GM21786 (cell line): Measurements from ENCODE around the gene SMIM23.

Source experiments
- ATAC-seq: cut with Tn5 transposase; IDR thresholded peaks from one replicate; pipeline ENCODE4 v1.9.1; 2021; ENCODE audit not compliant: unreplicated experiment

Gene SMIM23

GRCh38 chr5:171785517-171785916, at the start of gene SMIM23:
SMIM23 (plus strand) TSS chr5:171785817; CDS start chr5:171785872, 55 bp downstream.
- no peak for ATAC-seq

GRCh38 chr5:171736976-171737891, 48.4 kb upstream of the SMIM23 start:
- ATAC-seq, result no peak

- no peak for ATAC-seq
These were observed 47.1 kb upstream of the SMIM23 start for GRCh38 chr5:171738501-171738900.

GRCh38 chr5:171739271-171739670, 46.3 kb upstream of the SMIM23 start:
- no peak for ATAC-seq

GRCh38 chr5:171743436-171744076, 42.1 kb upstream of the SMIM23 start:
- no peak for ATAC-seq

- ATAC-seq, result no peak
These were observed 41.4 kb upstream of the SMIM23 start for GRCh38 chr5:171744264-171744663.

GRCh38 chr5:171744882-171745281, 40.7 kb upstream of the SMIM23 start:
- ATAC-seq, result no peak

- ATAC-seq, result no peak
These were observed 40.0 kb upstream of the SMIM23 start for GRCh38 chr5:171745602-171746001.

GRCh38 chr5:171747061-171747859, 38.4 kb upstream of the SMIM23 start:
- ATAC-seq, result no peak

GRCh38 chr5:171748720-171749119, 36.9 kb upstream of the SMIM23 start:
- ATAC-seq, result no peak

GRCh38 chr5:171749365-171749764, 36.3 kb upstream of the SMIM23 start:
- no peak for ATAC-seq

GRCh38 chr5:171750311-171750788, 35.3 kb upstream of the SMIM23 start:
- no peak for ATAC-seq

- no peak for ATAC-seq
These were observed 30.2 kb upstream of the SMIM23 start for GRCh38 chr5:171755354-171755821.

- ATAC-seq, result no peak
These were observed 27.6 kb upstream of the SMIM23 start for GRCh38 chr5:171757853-171758535.

- ATAC-seq, result no peak
These were observed 25.8 kb upstream of the SMIM23 start for GRCh38 chr5:171759777-171760176.

GRCh38 chr5:171762021-171762608, 23.5 kb upstream of the SMIM23 start:
- no peak for ATAC-seq

- ATAC-seq, result no peak
These were observed 22.7 kb upstream of the SMIM23 start for GRCh38 chr5:171762903-171763302.

GRCh38 chr5:171764265-171764664, 21.4 kb upstream of the SMIM23 start:
- no peak for ATAC-seq

- ATAC-seq, result no peak
These were observed 18.7 kb upstream of the SMIM23 start for GRCh38 chr5:171766875-171767274.

- no peak for ATAC-seq
These were observed 15.5 kb upstream of the SMIM23 start for GRCh38 chr5:171770153-171770552.
